ENCODE measurements around the gene GATD1.

DNA sequence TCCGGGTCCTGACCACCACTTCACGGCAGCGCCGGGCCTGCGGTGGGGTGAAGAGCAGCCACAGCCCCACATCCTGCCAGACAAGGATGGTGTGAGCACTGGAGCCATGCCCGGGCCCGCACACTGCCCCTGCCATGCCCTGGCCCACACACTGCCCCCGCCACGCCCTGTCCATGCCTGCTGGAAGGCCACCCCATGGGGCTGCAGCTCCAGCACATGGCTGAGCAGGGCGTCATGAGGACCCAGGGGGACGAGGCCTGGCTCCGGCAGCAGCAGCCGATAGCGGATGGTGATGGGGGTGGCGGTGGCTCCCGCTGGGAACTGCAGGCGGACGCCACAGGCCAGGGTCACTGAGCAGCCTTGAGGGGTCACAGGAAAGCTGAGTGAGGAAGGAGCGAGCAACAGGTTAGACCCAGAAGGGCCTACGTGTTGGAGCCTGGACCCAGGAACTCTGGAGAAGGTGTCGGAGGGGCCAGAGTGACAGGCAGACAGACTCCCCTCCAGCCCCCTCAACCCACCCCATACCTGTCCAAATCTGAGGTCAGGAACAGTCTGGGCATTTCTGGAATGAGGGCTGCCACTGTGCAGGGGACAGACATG, 24.8 kb upstream of the GATD1 start:
- no peak for TF ChIP-seq SIN3A (IDR thresholded peaks at IDR 0.05; ENCODE audit: low read depth)
- TF ChIP-seq, protein P1, sequence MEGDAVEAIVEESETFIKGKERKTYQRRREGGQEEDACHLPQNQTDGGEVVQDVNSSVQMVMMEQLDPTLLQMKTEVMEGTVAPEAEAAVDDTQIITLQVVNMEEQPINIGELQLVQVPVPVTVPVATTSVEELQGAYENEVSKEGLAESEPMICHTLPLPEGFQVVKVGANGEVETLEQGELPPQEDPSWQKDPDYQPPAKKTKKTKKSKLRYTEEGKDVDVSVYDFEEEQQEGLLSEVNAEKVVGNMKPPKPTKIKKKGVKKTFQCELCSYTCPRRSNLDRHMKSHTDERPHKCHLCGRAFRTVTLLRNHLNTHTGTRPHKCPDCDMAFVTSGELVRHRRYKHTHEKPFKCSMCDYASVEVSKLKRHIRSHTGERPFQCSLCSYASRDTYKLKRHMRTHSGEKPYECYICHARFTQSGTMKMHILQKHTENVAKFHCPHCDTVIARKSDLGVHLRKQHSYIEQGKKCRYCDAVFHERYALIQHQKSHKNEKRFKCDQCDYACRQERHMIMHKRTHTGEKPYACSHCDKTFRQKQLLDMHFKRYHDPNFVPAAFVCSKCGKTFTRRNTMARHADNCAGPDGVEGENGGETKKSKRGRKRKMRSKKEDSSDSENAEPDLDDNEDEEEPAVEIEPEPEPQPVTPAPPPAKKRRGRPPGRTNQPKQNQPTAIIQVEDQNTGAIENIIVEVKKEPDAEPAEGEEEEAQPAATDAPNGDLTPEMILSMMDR (IDR thresholded peaks at IDR 0.05 in 2 of 3, conservative IDR thresholded peaks at IDR 0.05 in 1 of 3; ENCODE audit: borderline replicate concordance in 1 of 3, insufficient read depth in 1 of 3, low read depth in 2 of 3, low read length in 2 of 3) = no peak
- TF ChIP-seq CEBPB (IDR thresholded peaks at IDR 0.05; ENCODE audit: low read depth) = no peak
